Measurements from ENCODE around the gene DMRTC1B.
"Not testable (repeated sequence)": the region's sequence is repeated elsewhere in the genome, so short reads cannot be mapped to it uniquely, and the experiment has no call there.

DNA sequence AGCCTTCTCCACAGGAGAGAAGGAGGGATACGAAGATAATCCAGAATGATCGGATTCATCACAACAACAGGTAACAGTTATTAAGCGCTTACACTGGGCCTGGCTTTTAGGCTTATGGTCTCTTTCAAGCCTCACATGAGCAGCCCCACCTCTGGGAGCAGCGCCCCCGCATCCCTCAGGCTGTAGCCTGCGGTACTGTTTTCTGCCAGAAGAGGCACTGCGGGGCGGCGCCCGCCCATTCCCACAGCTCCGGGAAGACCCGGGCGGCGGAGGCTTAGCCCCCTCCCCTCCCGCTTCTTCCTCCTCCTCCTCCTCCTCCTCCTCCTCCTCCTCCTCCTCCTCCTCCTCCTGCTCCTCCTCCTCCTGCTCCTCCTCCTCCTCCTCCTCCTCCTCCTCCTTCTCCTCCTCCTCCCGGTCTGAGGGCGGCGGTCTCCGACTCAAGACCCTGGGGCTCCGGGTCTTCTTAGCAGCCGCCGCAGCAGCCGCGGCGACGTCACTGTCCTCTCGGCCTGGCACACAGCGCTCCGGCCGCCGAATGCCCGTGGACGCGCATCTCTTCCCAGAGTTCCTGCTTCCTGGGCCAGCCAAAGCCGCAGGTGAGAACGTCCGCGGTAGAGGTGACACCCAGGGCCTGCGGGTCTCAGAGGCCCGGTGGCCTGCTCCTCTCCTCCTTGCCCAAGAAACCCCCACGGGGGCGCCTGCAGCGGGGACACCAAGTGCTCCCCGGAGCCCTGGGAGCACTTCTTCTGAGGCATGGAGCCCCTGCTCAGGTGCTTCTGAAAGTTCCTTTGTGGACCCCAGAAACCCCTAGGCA is at the start of gene DMRTC1B:
- TF ChIP-seq, protein P1, sequence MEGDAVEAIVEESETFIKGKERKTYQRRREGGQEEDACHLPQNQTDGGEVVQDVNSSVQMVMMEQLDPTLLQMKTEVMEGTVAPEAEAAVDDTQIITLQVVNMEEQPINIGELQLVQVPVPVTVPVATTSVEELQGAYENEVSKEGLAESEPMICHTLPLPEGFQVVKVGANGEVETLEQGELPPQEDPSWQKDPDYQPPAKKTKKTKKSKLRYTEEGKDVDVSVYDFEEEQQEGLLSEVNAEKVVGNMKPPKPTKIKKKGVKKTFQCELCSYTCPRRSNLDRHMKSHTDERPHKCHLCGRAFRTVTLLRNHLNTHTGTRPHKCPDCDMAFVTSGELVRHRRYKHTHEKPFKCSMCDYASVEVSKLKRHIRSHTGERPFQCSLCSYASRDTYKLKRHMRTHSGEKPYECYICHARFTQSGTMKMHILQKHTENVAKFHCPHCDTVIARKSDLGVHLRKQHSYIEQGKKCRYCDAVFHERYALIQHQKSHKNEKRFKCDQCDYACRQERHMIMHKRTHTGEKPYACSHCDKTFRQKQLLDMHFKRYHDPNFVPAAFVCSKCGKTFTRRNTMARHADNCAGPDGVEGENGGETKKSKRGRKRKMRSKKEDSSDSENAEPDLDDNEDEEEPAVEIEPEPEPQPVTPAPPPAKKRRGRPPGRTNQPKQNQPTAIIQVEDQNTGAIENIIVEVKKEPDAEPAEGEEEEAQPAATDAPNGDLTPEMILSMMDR (IDR thresholded peaks at IDR 0.05): not testable (repeated sequence)
- TF ChIP-seq POLR2A (IDR thresholded peaks at IDR 0.05): not testable (repeated sequence)
